ENCODE results near the gene NEU1. TPM values are rescaled to one million over a fixed set of nuclear protein-coding genes. Genes with fewer than 3 reads are reported as not detected.

The NEU1 gene
- total and polyA plus RNA-seq, 2 donors (not counting 1 experiment from before 2014, with no cell fraction given): 25.3 to 35.1 TPM

DNA sequence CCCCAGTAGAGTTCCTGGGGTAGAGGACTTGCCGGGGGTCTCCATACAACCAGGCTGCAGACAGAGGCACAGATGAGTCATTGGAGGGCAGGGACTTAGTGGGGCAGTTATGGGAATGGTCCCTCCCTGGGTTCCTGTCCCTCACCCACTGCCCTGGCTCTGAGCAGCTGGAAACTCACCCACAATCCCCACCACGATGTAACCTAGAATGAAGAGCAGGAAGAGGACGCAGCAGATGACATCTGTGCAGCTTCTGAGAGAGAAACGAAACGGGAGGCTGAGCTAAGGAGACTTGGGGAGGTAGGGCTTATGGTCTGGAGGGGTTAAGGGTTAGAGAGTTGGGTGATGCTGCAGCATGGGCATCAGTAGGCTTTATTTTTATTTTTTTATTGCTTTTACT, 13.3 kb upstream of the NEU1 start:
- H3K4me3 ChIP-seq (ENCODE audit: control extremely low read depth in 1 of 5, extremely low read depth in 1 of 5, insufficient read depth in 1 of 5, low read depth in 2 of 5, low read length in 4 of 5): no peak overlapping the region
- H3K4me1 ChIP-seq (ENCODE audit: control insufficient read depth in 2 of 2, insufficient read depth in 2 of 2, low read length in 2 of 2): no peaks in the 10 kb centered on the region
- H3K9me3 Mint-ChIP-seq (ENCODE audit: insufficient read depth): no peaks in the 10 kb centered on the region
- no peaks in the 10 kb centered on the region for H3K79me2 ChIP-seq (ENCODE audit: control insufficient read depth, insufficient read depth, low read length)
- H3K27me3 ChIP-seq (replicated peaks in 1 of 4; ENCODE audit: control extremely low read depth in 1 of 4, control insufficient read depth in 3 of 4, insufficient read depth in 4 of 4, low read length in 3 of 4): no peaks in the 10 kb centered on the region
- CTCF ChIA-PET: no interaction called here
- POLR2A ChIA-PET: no interaction called here
- intact Hi-C loops (cut with micrococcal nuclease): no loop called here
- no peak overlapping the region for H3K27ac ChIP-seq (ENCODE audit: low read length in 2 of 2)
- no peaks in the 10 kb centered on the region for H3K4me1 Mint-ChIP-seq
- DNase-seq (no peak), ATAC-seq (ENCODE audit: low read depth) (no peak)
- H3K9me3 ChIP-seq (ENCODE audit: control extremely low read depth in 1 of 3, control insufficient read depth in 2 of 3, insufficient read depth in 1 of 3, low read length in 2 of 3): no peaks in the 10 kb centered on the region
- no peak overlapping the region for H3K27ac Mint-ChIP-seq
- H3K36me3 ChIP-seq (replicated peaks in 1 of 2; ENCODE audit: control extremely low read depth in 1 of 2, control insufficient read depth in 1 of 2, extremely low read depth in 1 of 2, insufficient read depth in 2 of 2, low read length in 1 of 2): peaks cover 0 to 14% of the 10 kb centered on the region in 2 experiments
- H3K4me3 Mint-ChIP-seq: no peak overlapping the region
- no peak overlapping the region for H2AFZ ChIP-seq (ENCODE audit: insufficient read depth, low read depth, low read length, poor library complexity, severe bottlenecking)
- WGBS (ENCODE audit: insufficient coverage): no CpG with 5 or more reads among the region's 5 CpGs
- H3K4me2 ChIP-seq (replicated peaks; ENCODE audit: low read depth, low read length, poor library complexity, severe bottlenecking): no peak overlapping the region
- no peaks in the 10 kb centered on the region for H4K20me1 ChIP-seq (ENCODE audit: control insufficient read depth, insufficient read depth, low read length, poor library complexity, severe bottlenecking)
- no peak for TF ChIP-seq EZH2 (IDR thresholded peaks at IDR 0.05; ENCODE audit: borderline replicate concordance, insufficient read depth, low read depth, low read length, poor library complexity, severe bottlenecking)
- TF ChIP-seq, protein P1, sequence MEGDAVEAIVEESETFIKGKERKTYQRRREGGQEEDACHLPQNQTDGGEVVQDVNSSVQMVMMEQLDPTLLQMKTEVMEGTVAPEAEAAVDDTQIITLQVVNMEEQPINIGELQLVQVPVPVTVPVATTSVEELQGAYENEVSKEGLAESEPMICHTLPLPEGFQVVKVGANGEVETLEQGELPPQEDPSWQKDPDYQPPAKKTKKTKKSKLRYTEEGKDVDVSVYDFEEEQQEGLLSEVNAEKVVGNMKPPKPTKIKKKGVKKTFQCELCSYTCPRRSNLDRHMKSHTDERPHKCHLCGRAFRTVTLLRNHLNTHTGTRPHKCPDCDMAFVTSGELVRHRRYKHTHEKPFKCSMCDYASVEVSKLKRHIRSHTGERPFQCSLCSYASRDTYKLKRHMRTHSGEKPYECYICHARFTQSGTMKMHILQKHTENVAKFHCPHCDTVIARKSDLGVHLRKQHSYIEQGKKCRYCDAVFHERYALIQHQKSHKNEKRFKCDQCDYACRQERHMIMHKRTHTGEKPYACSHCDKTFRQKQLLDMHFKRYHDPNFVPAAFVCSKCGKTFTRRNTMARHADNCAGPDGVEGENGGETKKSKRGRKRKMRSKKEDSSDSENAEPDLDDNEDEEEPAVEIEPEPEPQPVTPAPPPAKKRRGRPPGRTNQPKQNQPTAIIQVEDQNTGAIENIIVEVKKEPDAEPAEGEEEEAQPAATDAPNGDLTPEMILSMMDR (IDR thresholded peaks at IDR 0.05): no peak
- no peak overlapping the region for H3K9ac ChIP-seq (ENCODE audit: low read length)
- peaks cover 4% of the 10 kb centered on the region for H3K27me3 Mint-ChIP-seq

DNA sequence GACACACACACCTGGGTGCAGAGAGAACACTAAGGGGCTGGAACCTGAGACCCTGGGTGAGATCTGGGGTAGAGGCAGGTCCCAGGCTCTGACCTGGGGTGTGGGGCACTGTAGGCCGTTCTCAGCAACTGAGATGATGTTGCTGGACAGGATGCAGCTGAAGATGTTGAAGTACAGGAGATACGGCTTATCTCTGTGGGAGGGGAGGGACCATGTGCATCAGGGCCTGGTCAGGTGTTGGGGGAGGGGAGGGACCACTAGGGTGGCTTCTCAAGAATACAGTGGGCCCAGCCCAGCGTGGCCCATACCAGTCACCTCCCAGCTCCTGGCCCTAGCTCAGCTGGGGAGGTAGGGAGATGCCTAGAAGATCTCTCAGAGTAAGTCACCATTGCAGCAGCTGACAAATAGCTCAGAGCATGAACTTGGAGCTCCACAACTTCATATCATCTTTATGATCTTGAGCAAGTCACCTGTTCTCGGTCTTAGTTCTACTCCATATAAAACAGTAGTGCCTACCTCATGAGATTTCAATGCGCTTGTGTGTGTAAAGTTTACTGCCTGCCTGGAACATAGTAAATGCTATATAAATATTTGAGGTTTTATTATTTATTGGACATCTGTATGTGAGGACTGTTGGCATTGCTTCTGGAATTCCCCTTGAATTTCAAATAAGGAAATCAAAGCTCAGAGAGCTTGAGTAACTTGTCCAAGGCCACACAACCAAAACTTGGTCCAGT, 12.4 kb upstream of the NEU1 start:
- ATAC-seq (ENCODE audit: low read depth) (no peak), DNase-seq (no peak)
- H3K27ac Mint-ChIP-seq: no peak overlapping the region
- peaks cover 0 to 6% of the 10 kb centered on the region in 2 experiments for H3K36me3 ChIP-seq (replicated peaks in 1 of 2; ENCODE audit: control extremely low read depth in 1 of 2, control insufficient read depth in 1 of 2, extremely low read depth in 1 of 2, insufficient read depth in 2 of 2, low read length in 1 of 2)
- no peaks in the 10 kb centered on the region for H3K9me3 Mint-ChIP-seq (ENCODE audit: insufficient read depth)
- H3K4me3 Mint-ChIP-seq: no peak overlapping the region
- intact Hi-C loops (cut with micrococcal nuclease): no loop called here
- no peak overlapping the region for H3K4me3 ChIP-seq (ENCODE audit: control extremely low read depth in 1 of 5, extremely low read depth in 1 of 5, insufficient read depth in 1 of 5, low read depth in 2 of 5, low read length in 4 of 5)
- no peak overlapping the region for H3K27ac ChIP-seq (ENCODE audit: low read length in 2 of 2)
- H3K4me1 ChIP-seq (ENCODE audit: control insufficient read depth in 2 of 2, insufficient read depth in 2 of 2, low read length in 2 of 2): no peaks in the 10 kb centered on the region
- no peaks in the 10 kb centered on the region for H3K79me2 ChIP-seq (ENCODE audit: control insufficient read depth, insufficient read depth, low read length)
- ChIA-PET CTCF (interaction anchor here (1.0 kb wide), 1 partner anchor 14 kb away, joined by 3 read pairs; no protein-coding TSS in a partner anchor), POLR2A (interaction anchor here (0.6 kb wide), 1 partner anchor 804 kb away, joined by 6 read pairs; no protein-coding TSS in a partner anchor)
- H4K20me1 ChIP-seq (ENCODE audit: control insufficient read depth, insufficient read depth, low read length, poor library complexity, severe bottlenecking): no peaks in the 10 kb centered on the region
- TF ChIP-seq, protein P1 (IDR thresholded peaks at IDR 0.05): no peak
- no peak for TF ChIP-seq EZH2 (IDR thresholded peaks at IDR 0.05; ENCODE audit: borderline replicate concordance, insufficient read depth, low read depth, low read length, poor library complexity, severe bottlenecking)
- no peak overlapping the region for H3K4me2 ChIP-seq (replicated peaks; ENCODE audit: low read depth, low read length, poor library complexity, severe bottlenecking)
- H3K9ac ChIP-seq (ENCODE audit: low read length): no peak overlapping the region
- H3K4me1 Mint-ChIP-seq: no peaks in the 10 kb centered on the region
- no peaks in the 10 kb centered on the region for H3K27me3 ChIP-seq (replicated peaks in 1 of 4; ENCODE audit: control extremely low read depth in 1 of 4, control insufficient read depth in 3 of 4, insufficient read depth in 4 of 4, low read length in 3 of 4)
- WGBS (ENCODE audit: insufficient coverage): 65% methylated on average over 3 of the region's 5 CpGs
- no peaks in the 10 kb centered on the region for H3K9me3 ChIP-seq (ENCODE audit: control extremely low read depth in 1 of 3, control insufficient read depth in 2 of 3, insufficient read depth in 1 of 3, low read length in 2 of 3)
- no peak overlapping the region for H2AFZ ChIP-seq (ENCODE audit: insufficient read depth, low read depth, low read length, poor library complexity, severe bottlenecking)
- H3K27me3 Mint-ChIP-seq: peaks cover 4% of the 10 kb centered on the region
